Keratinocyte (primary cell): ENCODE measurements around the gene HNRNPH1. TPM values are rescaled to one million over a fixed set of nuclear protein-coding genes. Genes with fewer than 3 reads are reported as not detected.

ENCODE experiments used
- DNase-seq: peaks from one replicate; pipeline ENCODE4 v3.0.0-alpha.2; 2011; ENCODE audit warnings: low read depth, missing footprints, low spot score
- FAIRE-seq: peaks from 2 replicates; lab custom pipeline; 2011; peaks lifted over from hg19 to GRCh38; lab: Jason Lieb, UNC
- H2AFZ ChIP-seq: 2 replicates; pipeline ENCODE4 v1.6.0; 2012; ENCODE audit warnings: low read length, control low read depth, inconsistent platforms; ENCODE audit not compliant: control insufficient read depth
- H3K27ac ChIP-seq: 2 replicates; pipeline ENCODE4 v1.5.1; 2011; ENCODE audit warnings: low read length; ENCODE audit not compliant: control insufficient read depth, insufficient read depth
- H3K27me3 ChIP-seq: 3 replicates; pipeline ENCODE4 v1.6.0; 2011; ENCODE audit warnings: low read length; ENCODE audit not compliant: control insufficient read depth, insufficient read depth; ENCODE audit errors: extremely low read depth
- H3K36me3 ChIP-seq, 2 experiments: 2 replicates in 1 of 2; 3 replicates in 1 of 2; pipeline ENCODE4 v1.5.1; 2011; ENCODE audit warnings: low read length in 2 of 2, mild to moderate bottlenecking in 1 of 2; ENCODE audit not compliant: control insufficient read depth in 2 of 2, insufficient read depth in 2 of 2; ENCODE audit errors: extremely low read depth in 1 of 2
- H3K4me1 ChIP-seq: 3 replicates; pipeline ENCODE4 v1.5.1; 2011; ENCODE audit warnings: low read length; ENCODE audit not compliant: control insufficient read depth, insufficient read depth; ENCODE audit errors: extremely low read depth
- H3K4me2 ChIP-seq: 3 replicates; pipeline ENCODE4 v1.6.0; 2011; ENCODE audit warnings: low read depth, low read length; ENCODE audit not compliant: control insufficient read depth, insufficient read depth; ENCODE audit errors: extremely low read depth
- H3K4me3 ChIP-seq, 3 experiments: fragments of 200-600 bp in 1 of 3; sonication (generic) in 1 of 3; 2 replicates in 2 of 3; 3 replicates in 1 of 3; pipeline ENCODE4 v1.5.1; 2011 to 2016; ENCODE audit warnings: low read length in 3 of 3, mild to moderate bottlenecking in 3 of 3, control low read depth in 2 of 3, inconsistent platforms in 1 of 3, low read depth in 1 of 3, mixed read lengths in 1 of 3, mixed run types in 1 of 3, moderate library complexity in 1 of 3; ENCODE audit not compliant: control insufficient read depth in 2 of 3, insufficient read depth in 2 of 3; ENCODE audit errors: extremely low read depth in 1 of 3
- H3K79me2 ChIP-seq: 2 replicates; pipeline ENCODE4 v1.6.0; 2012; ENCODE audit warnings: low read length; ENCODE audit not compliant: control insufficient read depth, insufficient read depth
- H3K9ac ChIP-seq: 3 replicates; pipeline ENCODE4 v1.6.0; 2011; ENCODE audit warnings: low read length; ENCODE audit not compliant: control insufficient read depth, insufficient read depth; ENCODE audit errors: extremely low read depth
- H3K9me1 ChIP-seq: 3 replicates; pipeline ENCODE4 v1.6.0; 2011; ENCODE audit warnings: low read length; ENCODE audit not compliant: control insufficient read depth, insufficient read depth; ENCODE audit errors: extremely low read depth
- H3K9me3 ChIP-seq: 2 replicates; pipeline ENCODE4 v1.5.1; 2012; ENCODE audit warnings: low read depth, low read length; ENCODE audit not compliant: control insufficient read depth
- H4K20me1 ChIP-seq: 3 replicates; pipeline ENCODE4 v1.6.0; 2011; ENCODE audit warnings: low read length; ENCODE audit not compliant: control insufficient read depth, insufficient read depth; ENCODE audit errors: extremely low read depth
- CTCF ChIP-seq, 3 experiments: IDR thresholded peaks in 1 of 3; conservative IDR thresholded peaks in 1 of 3; optimal IDR thresholded peaks in 1 of 3; 2 replicates in 2 of 3; 3 replicates in 1 of 3; pipeline versions ENCODE3 to v1.5.1; 2011; ENCODE audit warnings: low read length in 3 of 3, mild to moderate bottlenecking in 3 of 3, moderate library complexity in 2 of 3, control low read depth in 1 of 3, inconsistent platforms in 1 of 3; ENCODE audit not compliant: insufficient read depth in 2 of 3; ENCODE audit errors: extremely low read depth in 1 of 3
- EZH2 ChIP-seq: IDR thresholded peaks from one replicate; pipeline ENCODE4 v1.6.1; 2012; ENCODE audit warnings: inconsistent platforms, mild to moderate bottlenecking, low read length, moderate library complexity
- dilution Hi-C: fragments of 300-500 bp; cut with MboI; formaldehyde crosslinking; loops from one replicate; pipeline ENCODE4 v1.7.0; 2020; ENCODE audit warnings: low sequenced_read_pairs; ENCODE audit not compliant: extremely low pct_ligation_motif_present
- polyA plus RNA-seq, 5 experiments: library from polyadenylated mRNA; depleted of rRNA in 3 of 5; stranded (reverse) in 3 of 5; stranded (forward) in 1 of 5; unstranded in 1 of 5; fragments of >200 nt; gene quantifications; 1 replicate in 1 of 5; 2 replicates in 3 of 5; 3 replicates in 1 of 5; pipeline versions ENCODE4 v1.2.1 to v1.2.3, GENCODE V29; 2011 to 2012; ENCODE audit warnings: missing spikeins in 2 of 5, low read depth in 1 of 5, low replicate concordance in 1 of 5

HNRNPH1 gene
- polyA plus RNA-seq, 1 donor (not counting 4 experiments of a cell fraction or from before 2014, with no cell fraction given): 431 TPM

- Histone ChIP-seq H3K4me1 (peaks cover 4% of the 10 kb centered on the region), H3K4me3 (no peak overlapping the region), H4K20me1 (peaks cover 41% of the 10 kb centered on the region), H2AFZ (no peak overlapping the region), H3K9me3 (no peaks in the 10 kb centered on the region), H3K4me2 (no peak overlapping the region), H3K79me2 (peaks cover 38% of the 10 kb centered on the region), H3K27ac (no peak overlapping the region), H3K9ac (no peak overlapping the region), H3K9me1 (no peaks in the 10 kb centered on the region), H3K27me3 (no peaks in the 10 kb centered on the region), H3K36me3 (peaks cover 48 to 73% of the 10 kb centered on the region in 2 experiments)
- TF ChIP-seq CTCF (optimal IDR thresholded peaks at IDR 0.05 in 1 of 3, IDR thresholded peaks at IDR 0.05 in 1 of 3, conservative IDR thresholded peaks at IDR 0.05 in 1 of 3; ENCODE audit: extremely low read depth in 1 of 3, insufficient read depth in 2 of 3, low read length in 3 of 3) (no peak), EZH2 (no peak)
- dilution Hi-C loops: no loop called here
- FAIRE-seq (no peak), DNase-seq (no peak)
These were observed 8.3 kb downstream of the HNRNPH1 start for GRCh38 chr5:179615203-179615602.

GRCh38 chr5:179614745-179615144 lies 8.7 kb downstream of the HNRNPH1 start:
- Histone ChIP-seq H3K9ac (no peak overlapping the region), H3K9me3 (no peaks in the 10 kb centered on the region), H3K27ac (no peak overlapping the region), H3K36me3 (peaks cover 48 to 73% of the 10 kb centered on the region in 2 experiments), H3K4me2 (no peak overlapping the region), H3K4me3 (no peak overlapping the region), H3K4me1 (peaks cover 3% of the 10 kb centered on the region), H3K79me2 (peaks cover 34% of the 10 kb centered on the region), H3K27me3 (no peaks in the 10 kb centered on the region), H3K9me1 (no peaks in the 10 kb centered on the region), H4K20me1 (peaks cover 37% of the 10 kb centered on the region), H2AFZ (no peak overlapping the region)
- TF ChIP-seq CTCF (optimal IDR thresholded peaks at IDR 0.05 in 1 of 3, IDR thresholded peaks at IDR 0.05 in 1 of 3, conservative IDR thresholded peaks at IDR 0.05 in 1 of 3; ENCODE audit: extremely low read depth in 1 of 3, insufficient read depth in 2 of 3, low read length in 3 of 3) (no peak), EZH2 (no peak)
- no peak for FAIRE-seq
- dilution Hi-C loops: no loop called here
- DNase-seq: no peak
